Thyroid gland (tissue), 4 donors: Measurements from ENCODE around the gene DSTN. TPM values are rescaled to one million over a fixed set of nuclear protein-coding genes. Genes with fewer than 3 reads are reported as not detected.

Source experiments
- DNase-seq, 2 donors: peaks; one replicate each; pipeline ENCODE4 v3.0.0-alpha.2; 2019
- H3K27ac ChIP-seq, 3 donors: fragments of 200-600 bp; sonication (generic); 1 replicate in 2 of 3; 2 replicates in 1 of 3; pipeline ENCODE4 v1.5.1; 2016 to 2019; ENCODE audit warnings: mild to moderate bottlenecking in 1 of 3, moderate library complexity in 1 of 3
- H3K27me3 ChIP-seq: fragments of 200-600 bp; sonication (generic); one replicate; pipeline ENCODE4 v1.5.1; 2019
- H3K36me3 ChIP-seq, 2 donors: fragments of 200-600 bp; sonication (generic); one replicate each; pipeline ENCODE4 v1.5.1; 2016 to 2019
- H3K4me1 ChIP-seq, 2 donors: fragments of 200-600 bp; sonication (generic); one replicate each; pipeline ENCODE4 v1.5.1; 2017 to 2019
- H3K4me3 ChIP-seq, 3 donors: fragments of 200-600 bp; sonication (generic); replicated peaks in 1 of 3; 1 replicate in 2 of 3; 2 replicates in 1 of 3; pipeline ENCODE4 v1.5.1; 2016; ENCODE audit warnings: mild to moderate bottlenecking in 1 of 3
- H3K9me3 ChIP-seq: fragments of 200-600 bp; sonication (generic); one replicate; pipeline ENCODE4 v1.5.1; 2017
- CTCF ChIP-seq, 6 experiments: fragments of 200-600 bp in 3 of 6; fragments of 450-650 bp in 3 of 6; sonication (generic) in 3 of 6; IDR thresholded peaks; one replicate each; pipeline ENCODE4 v1.5.1; 2016 to 2019; ENCODE audit warnings: antibody characterized with exemption in 6 of 6, mild to moderate bottlenecking in 2 of 6, inconsistent platforms in 1 of 6, moderate library complexity in 1 of 6
- POLR2A ChIP-seq, 2 donors: fragments of 450-650 bp; IDR thresholded peaks; one replicate each; pipeline ENCODE4 v1.6.1; 2017; ENCODE audit warnings: antibody characterized with exemption in 2 of 2, mild to moderate bottlenecking in 2 of 2, moderate library complexity in 1 of 2
- WGBS, 2 donors: methylation state at CpG; one replicate each; pipeline ENCODE4 v1.1.5; 2017; 5-methylcytosine and 5-hydroxymethylcytosine counted together
- intact Hi-C: fragments of 100-400 bp; cut with DNase I; formaldehyde crosslinking; loops from one replicate; pipeline ENCODE4 v1.15.1; 2023
- total RNA-seq, 4 donors: library from RNA; depleted of rRNA; stranded (reverse); fragments of >200 nt; gene quantifications; one replicate each; pipeline ENCODE4 v1.2.3, GENCODE V29; 2016

Gene DSTN
- total RNA-seq, 4 donors from 2014 or later, result 504 to 681 (median 560) TPM

DNA sequence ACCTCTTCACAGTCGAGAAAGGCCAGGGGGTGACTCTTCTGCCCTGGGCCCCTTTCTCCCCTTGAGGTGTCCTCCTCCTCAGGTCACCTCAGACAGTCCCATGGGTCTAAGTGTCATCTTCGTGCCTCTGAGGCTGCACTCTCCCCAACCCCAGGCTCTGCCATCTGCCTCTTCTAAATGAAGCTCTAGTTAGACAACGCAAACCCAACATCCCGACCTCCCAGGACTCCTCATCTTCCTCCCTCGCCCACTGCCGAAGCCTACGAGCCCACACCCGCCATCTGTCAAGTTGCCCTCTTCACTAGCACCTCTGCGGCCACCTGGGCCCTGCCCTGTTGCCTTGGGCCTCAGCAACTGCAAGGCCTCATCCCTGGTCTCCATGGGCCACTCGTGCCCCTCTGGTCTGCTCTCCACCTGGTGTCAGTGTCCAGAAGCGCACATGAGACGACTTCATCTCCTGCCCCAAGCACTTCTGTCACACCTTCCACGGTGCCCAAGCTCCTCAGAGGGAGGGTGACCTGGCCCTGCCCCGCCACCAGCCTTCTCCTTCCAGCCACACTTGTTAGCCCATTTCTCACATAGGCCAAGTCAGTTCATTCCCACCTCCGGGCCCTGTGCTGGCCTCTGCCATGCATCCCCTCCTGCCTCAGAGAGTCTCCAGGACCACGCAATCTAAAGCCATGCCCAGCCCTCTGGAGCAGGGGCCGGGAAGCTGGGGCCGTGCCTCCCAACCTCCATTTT is 58.4 kb downstream of the DSTN start:
- TF ChIP-seq POLR2A (IDR thresholded peaks at IDR 0.05) (no peak), CTCF (IDR thresholded peaks at IDR 0.05) (no peak)
- H3K4me1 ChIP-seq, result no peaks in the 10 kb centered on the region
- no peaks in the 10 kb centered on the region for H3K27me3 ChIP-seq
- 90 to 93% methylated on average over 18 of the region's 18 CpGs for WGBS, 2 donors
- no peak overlapping the region for H3K27ac ChIP-seq
- DNase-seq, result no peak
- intact Hi-C loops, result no loop called here
- no peak overlapping the region for H3K4me3 ChIP-seq
- no peaks in the 10 kb centered on the region for H3K9me3 ChIP-seq
- peaks cover 85 to 89% of the 10 kb centered on the region in 2 donors for H3K36me3 ChIP-seq

GRCh38 chr20:17629025-17629424 is 59.1 kb downstream of the DSTN start:
- intact Hi-C loops, result no loop called here
- DNase-seq, result no peak

GRCh38 chr20:17629678-17630089 is 59.8 kb downstream of the DSTN start:
- H3K27me3 ChIP-seq, result no peaks in the 10 kb centered on the region
- no peak for TF ChIP-seq CTCF (IDR thresholded peaks at IDR 0.05)
- no peak for TF ChIP-seq POLR2A (IDR thresholded peaks at IDR 0.05)
- WGBS, 2 donors, result 88 to 93% methylated on average over 4 to 18 of the region's 21 CpGs
- H3K36me3 ChIP-seq, result peaks cover 84 to 88% of the 10 kb centered on the region in 2 donors
- intact Hi-C loops, result no loop called here
- H3K9me3 ChIP-seq, result no peaks in the 10 kb centered on the region
- H3K4me1 ChIP-seq, result peaks cover 8 to 12% of the 10 kb centered on the region in 2 donors
- no peak for DNase-seq
- H3K27ac ChIP-seq, result no peak overlapping the region
- no peak overlapping the region for H3K4me3 ChIP-seq

More at GRCh38 chr20:17629025-17629424, 59.1 kb downstream of the DSTN start:
- Histone ChIP-seq H3K4me3 (no peak overlapping the region), H3K4me1 (peaks cover 2 to 5% of the 10 kb centered on the region in 2 donors), H3K27ac (no peak overlapping the region), H3K27me3 (no peaks in the 10 kb centered on the region), H3K9me3 (no peaks in the 10 kb centered on the region), H3K36me3 (peaks cover 85 to 89% of the 10 kb centered on the region in 2 donors)
- TF ChIP-seq CTCF (IDR thresholded peaks at IDR 0.05), result no peak
- TF ChIP-seq POLR2A (IDR thresholded peaks at IDR 0.05), result no peak
- 84 to 100% methylated on average over 2 to 8 of the region's 8 CpGs for WGBS, 2 donors

DNA sequence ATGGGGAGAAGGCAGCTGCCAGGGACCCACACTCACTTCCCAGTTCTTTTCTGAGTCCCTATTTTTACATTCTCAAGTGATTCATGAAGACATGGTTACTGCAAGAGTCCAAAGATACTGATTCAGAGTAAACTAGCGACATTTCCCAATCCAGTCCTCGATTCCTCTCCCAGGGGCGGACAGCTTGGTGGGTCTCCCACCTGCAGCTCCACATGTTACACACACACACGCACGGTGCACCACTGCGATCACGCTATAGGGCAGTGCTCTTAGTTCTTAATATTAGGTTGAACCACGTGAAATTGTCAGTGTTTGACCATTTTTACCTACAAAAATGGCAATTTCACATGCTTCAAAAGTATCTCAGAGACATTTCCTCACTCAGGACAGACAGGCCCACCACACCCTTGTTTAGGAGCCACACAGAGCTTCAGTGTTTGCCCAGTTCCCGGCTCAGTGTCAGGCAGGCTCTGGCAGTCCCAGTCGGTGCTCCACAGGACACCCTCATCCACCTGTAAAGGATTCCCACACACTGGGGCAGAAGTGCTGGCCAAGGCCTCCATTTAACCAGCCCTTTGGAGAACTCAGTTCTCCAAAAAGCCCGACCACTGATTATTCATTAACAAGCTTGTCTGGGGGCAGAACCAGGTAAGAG is 60.4 kb downstream of the DSTN start:
- Histone ChIP-seq H3K4me1 (peaks cover 14 to 18% of the 10 kb centered on the region in 2 donors), H3K36me3 (peaks cover 84% of the 10 kb centered on the region in 2 donors), H3K4me3 (no peak overlapping the region), H3K27ac (no peak overlapping the region), H3K27me3 (no peaks in the 10 kb centered on the region), H3K9me3 (no peaks in the 10 kb centered on the region)
- WGBS, 2 donors, result 86 to 92% methylated on average over 11 of the region's 11 CpGs
- TF ChIP-seq POLR2A (IDR thresholded peaks at IDR 0.05), result no peak
- TF ChIP-seq CTCF (IDR thresholded peaks at IDR 0.05), result no peak
- DNase-seq, result no peak
- intact Hi-C loops, result no loop called here

GRCh38 chr20:17630806-17631195 is 60.9 kb downstream of the DSTN start:
- 92 to 94% methylated on average over 6 of the region's 6 CpGs for WGBS, 2 donors
- Histone ChIP-seq H3K9me3 (no peaks in the 10 kb centered on the region), H3K4me1 (peaks cover 20 to 23% of the 10 kb centered on the region in 2 donors), H3K27me3 (no peaks in the 10 kb centered on the region), H3K27ac (no peak overlapping the region), H3K36me3 (peaks cover 79 to 82% of the 10 kb centered on the region in 2 donors), H3K4me3 (no peak overlapping the region)
- TF ChIP-seq POLR2A (IDR thresholded peaks at IDR 0.05) (no peak), CTCF (IDR thresholded peaks at IDR 0.05) (no peak)
- DNase-seq, result no peak
- intact Hi-C loops, result no loop called here
